HL-60 (cell line): Measurements from ENCODE around the gene GRID1.
A peak's percentile ranks its signal among the peaks of the same experiment; 100 is the strongest.

Experiments
- DNase-seq, 2 experiments: peaks; one replicate each; pipeline ENCODE4 v3.0.0-alpha.2; 2010 to 2020; ENCODE audit warnings: low read depth in 1 of 2, low spot score in 1 of 2
- H3K27ac ChIP-seq: fragments of 250-450 bp; sonication (Bioruptor Pico); replicated peaks from 2 replicates; pipeline ENCODE4 v1.5.1; 2020; ENCODE audit warnings: mild to moderate bottlenecking, moderate library complexity
- H3K27me3 ChIP-seq: fragments of 250-450 bp; sonication (Bioruptor Pico); 2 replicates; pipeline ENCODE4 v1.5.1; 2021; ENCODE audit warnings: mild to moderate bottlenecking, moderate library complexity; ENCODE audit not compliant: insufficient read depth, poor library complexity, severe bottlenecking
- H3K4me3 ChIP-seq: replicated peaks from 2 replicates; pipeline ENCODE4 v1.5.1; 2011; ENCODE audit warnings: mild to moderate bottlenecking, control low read depth, low read length; ENCODE audit not compliant: insufficient read depth
- GABPA ChIP-seq: IDR thresholded peaks from 2 replicates; pipeline ENCODE4 v1.6.1; 2012; ENCODE audit warnings: low read depth
- POLR2AphosphoS5 ChIP-seq: IDR thresholded peaks from 2 replicates; pipeline ENCODE4 v1.6.1; 2012; ENCODE audit warnings: low read depth
- SPI1 ChIP-seq: IDR thresholded peaks from 2 replicates; pipeline ENCODE4 v1.6.1; 2012; ENCODE audit warnings: low read depth, mild to moderate bottlenecking, borderline replicate concordance
- TF ChIP-seq, protein P1 (sequence below): IDR thresholded peaks from one replicate; pipeline ENCODE4 v1.5.1; 2011; ENCODE audit warnings: low read length, control low read depth, inconsistent platforms; ENCODE audit not compliant: insufficient read depth
- TF ChIP-seq, protein P2 (sequence below): IDR thresholded peaks from 2 replicates; pipeline ENCODE4 v1.6.1; 2012; ENCODE audit warnings: low read depth; ENCODE audit not compliant: insufficient replicate concordance

Gene GRID1

DNA sequence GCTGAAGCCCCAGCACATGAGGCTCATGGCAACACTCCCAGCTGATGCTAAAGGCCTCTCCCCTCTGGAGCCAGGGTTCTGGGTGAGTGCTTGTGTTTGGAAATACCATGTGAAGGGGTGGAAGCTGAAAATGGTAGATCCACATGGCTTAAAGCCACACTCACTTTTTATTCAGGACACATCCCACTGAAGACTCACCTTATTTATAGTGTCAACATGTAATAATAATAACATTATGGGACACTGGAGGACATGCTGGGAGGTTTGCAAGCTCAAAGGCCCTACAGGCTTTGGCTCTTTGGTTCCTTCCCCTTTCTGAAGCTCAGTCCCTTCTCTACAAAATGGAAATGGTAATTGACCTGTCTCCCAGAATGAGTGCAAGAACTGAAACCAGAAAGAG, 318.0 kb downstream of the GRID1 start:
- TF ChIP-seq, protein P1, sequence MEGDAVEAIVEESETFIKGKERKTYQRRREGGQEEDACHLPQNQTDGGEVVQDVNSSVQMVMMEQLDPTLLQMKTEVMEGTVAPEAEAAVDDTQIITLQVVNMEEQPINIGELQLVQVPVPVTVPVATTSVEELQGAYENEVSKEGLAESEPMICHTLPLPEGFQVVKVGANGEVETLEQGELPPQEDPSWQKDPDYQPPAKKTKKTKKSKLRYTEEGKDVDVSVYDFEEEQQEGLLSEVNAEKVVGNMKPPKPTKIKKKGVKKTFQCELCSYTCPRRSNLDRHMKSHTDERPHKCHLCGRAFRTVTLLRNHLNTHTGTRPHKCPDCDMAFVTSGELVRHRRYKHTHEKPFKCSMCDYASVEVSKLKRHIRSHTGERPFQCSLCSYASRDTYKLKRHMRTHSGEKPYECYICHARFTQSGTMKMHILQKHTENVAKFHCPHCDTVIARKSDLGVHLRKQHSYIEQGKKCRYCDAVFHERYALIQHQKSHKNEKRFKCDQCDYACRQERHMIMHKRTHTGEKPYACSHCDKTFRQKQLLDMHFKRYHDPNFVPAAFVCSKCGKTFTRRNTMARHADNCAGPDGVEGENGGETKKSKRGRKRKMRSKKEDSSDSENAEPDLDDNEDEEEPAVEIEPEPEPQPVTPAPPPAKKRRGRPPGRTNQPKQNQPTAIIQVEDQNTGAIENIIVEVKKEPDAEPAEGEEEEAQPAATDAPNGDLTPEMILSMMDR: no peak
- TF ChIP-seq POLR2AphosphoS5 (no peak), GABPA (no peak), SPI1 (no peak)
- TF ChIP-seq, protein P2, sequence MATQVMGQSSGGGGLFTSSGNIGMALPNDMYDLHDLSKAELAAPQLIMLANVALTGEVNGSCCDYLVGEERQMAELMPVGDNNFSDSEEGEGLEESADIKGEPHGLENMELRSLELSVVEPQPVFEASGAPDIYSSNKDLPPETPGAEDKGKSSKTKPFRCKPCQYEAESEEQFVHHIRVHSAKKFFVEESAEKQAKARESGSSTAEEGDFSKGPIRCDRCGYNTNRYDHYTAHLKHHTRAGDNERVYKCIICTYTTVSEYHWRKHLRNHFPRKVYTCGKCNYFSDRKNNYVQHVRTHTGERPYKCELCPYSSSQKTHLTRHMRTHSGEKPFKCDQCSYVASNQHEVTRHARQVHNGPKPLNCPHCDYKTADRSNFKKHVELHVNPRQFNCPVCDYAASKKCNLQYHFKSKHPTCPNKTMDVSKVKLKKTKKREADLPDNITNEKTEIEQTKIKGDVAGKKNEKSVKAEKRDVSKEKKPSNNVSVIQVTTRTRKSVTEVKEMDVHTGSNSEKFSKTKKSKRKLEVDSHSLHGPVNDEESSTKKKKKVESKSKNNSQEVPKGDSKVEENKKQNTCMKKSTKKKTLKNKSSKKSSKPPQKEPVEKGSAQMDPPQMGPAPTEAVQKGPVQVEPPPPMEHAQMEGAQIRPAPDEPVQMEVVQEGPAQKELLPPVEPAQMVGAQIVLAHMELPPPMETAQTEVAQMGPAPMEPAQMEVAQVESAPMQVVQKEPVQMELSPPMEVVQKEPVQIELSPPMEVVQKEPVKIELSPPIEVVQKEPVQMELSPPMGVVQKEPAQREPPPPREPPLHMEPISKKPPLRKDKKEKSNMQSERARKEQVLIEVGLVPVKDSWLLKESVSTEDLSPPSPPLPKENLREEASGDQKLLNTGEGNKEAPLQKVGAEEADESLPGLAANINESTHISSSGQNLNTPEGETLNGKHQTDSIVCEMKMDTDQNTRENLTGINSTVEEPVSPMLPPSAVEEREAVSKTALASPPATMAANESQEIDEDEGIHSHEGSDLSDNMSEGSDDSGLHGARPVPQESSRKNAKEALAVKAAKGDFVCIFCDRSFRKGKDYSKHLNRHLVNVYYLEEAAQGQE: no peak
- no peak overlapping the region for H3K27ac ChIP-seq
- no peak for DNase-seq
- peaks cover 7% of the 10 kb centered on the region for H3K27me3 ChIP-seq
- no peak overlapping the region for H3K4me3 ChIP-seq

DNA sequence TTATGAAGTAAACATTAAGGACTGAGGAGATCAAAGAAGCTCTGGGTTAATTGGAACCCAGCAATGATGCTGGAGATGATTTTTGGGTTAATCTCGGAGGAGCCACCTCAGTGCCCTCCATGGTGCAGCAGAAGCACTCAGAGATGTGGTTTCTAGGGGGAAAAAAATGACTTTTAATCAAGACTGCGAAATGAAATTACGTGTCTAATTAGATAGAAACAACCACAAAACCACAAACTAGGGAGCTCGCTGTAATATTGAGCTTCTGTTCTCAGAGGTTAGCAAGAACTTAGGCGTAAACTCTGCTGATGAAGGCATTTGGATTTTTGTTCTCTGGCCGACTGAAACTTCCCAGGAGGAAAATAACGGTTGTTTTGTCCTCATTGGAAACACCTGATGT, 319.0 kb downstream of the GRID1 start:
- Histone ChIP-seq H3K27me3 (peaks cover 7% of the 10 kb centered on the region), H3K27ac (no peak overlapping the region), H3K4me3 (no peak overlapping the region)
- TF ChIP-seq SPI1: no peak
- TF ChIP-seq, protein P2: no peak
- no peak for TF ChIP-seq GABPA
- TF ChIP-seq POLR2AphosphoS5: no peak
- TF ChIP-seq, protein P1: no peak
- DNase-seq: peak in 1 of 2 experiments; percentile 9

DNA sequence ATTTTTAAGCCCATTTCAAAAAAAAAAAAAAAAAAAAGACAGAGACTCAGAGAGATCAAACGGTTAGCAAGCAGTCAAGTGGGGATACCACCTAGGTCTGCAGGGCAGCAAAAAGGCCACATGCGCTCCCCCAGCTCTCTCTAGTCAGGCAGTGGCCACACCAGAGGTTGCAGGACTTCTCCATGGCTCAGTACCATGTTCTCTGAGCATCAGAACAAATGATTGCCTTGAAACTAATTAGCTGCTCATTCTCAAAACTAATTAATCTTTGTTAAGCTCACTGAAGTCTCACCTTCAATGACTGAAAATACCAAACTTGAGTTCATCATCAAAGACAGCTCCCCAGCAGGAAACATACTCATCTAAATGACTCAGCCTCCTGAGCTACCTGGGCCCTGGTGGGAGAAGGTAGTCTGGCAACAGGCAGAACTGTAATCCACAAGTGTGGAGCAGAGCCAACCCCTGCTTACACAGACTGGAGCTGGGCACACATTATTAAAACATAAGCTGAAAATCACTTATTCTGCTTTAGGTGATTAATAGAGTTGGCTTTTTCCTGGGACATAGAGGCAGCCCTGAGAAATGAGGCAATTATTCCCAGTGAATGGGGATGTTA, 319.6 kb downstream of the GRID1 start:
- peaks cover 3% of the 10 kb centered on the region for H3K27me3 ChIP-seq
- no peak overlapping the region for H3K27ac ChIP-seq
- no peak for TF ChIP-seq GABPA
- TF ChIP-seq SPI1: no peak
- TF ChIP-seq, protein P1: no peak
- TF ChIP-seq POLR2AphosphoS5: no peak
- TF ChIP-seq, protein P2: no peak
- no peak for DNase-seq
- no peak overlapping the region for H3K4me3 ChIP-seq
